GM12878 (cell line): ENCODE measurements around the gene RET.

ENCODE experiments used
- CREB1 ChIP-seq: IDR thresholded peaks from 2 replicates; pipeline ENCODE4 v1.6.1; 2012; ENCODE audit warnings: low read depth, mild to moderate bottlenecking, inconsistent platforms
- USF2 ChIP-seq: IDR thresholded peaks from 2 replicates; pipeline ENCODE4 v1.6.1; 2011; ENCODE audit warnings: low read depth, low read length, improper control_type of control experiment, borderline replicate concordance
- ZBTB11 ChIP-seq: fragments of 450-650 bp; formaldehyde crosslinking; IDR thresholded peaks from 2 replicates; pipeline ENCODE4 v1.5.0; 2022; ENCODE audit warnings: mild to moderate bottlenecking, missing genetic modification characterization
- TF ChIP-seq, protein P1 (sequence below), 3 experiments: IDR thresholded peaks in 2 of 3; conservative IDR thresholded peaks in 1 of 3; 2 replicates each; pipeline ENCODE4 v1.5.1; 2011; ENCODE audit warnings: low read depth in 3 of 3, low read length in 3 of 3, mild to moderate bottlenecking in 3 of 3, control low read depth in 2 of 3, moderate library complexity in 2 of 3, inconsistent platforms in 1 of 3, mixed read lengths in 1 of 3; ENCODE audit not compliant: control insufficient read depth in 2 of 3, insufficient read depth in 1 of 3; ENCODE audit errors: extremely low read depth in 1 of 3
- TF ChIP-seq, protein P2 (sequence below): fragments of 150-350 bp; IDR thresholded peaks from 2 replicates; pipeline ENCODE4 v1.6.1; 2016; ENCODE audit warnings: low read depth, low read length

- TF ChIP-seq CREB1 = no peak
- TF ChIP-seq USF2 = no peak
- no peak for TF ChIP-seq ZBTB11 (CRISPR knock-in tag)
- TF ChIP-seq, protein P1, sequence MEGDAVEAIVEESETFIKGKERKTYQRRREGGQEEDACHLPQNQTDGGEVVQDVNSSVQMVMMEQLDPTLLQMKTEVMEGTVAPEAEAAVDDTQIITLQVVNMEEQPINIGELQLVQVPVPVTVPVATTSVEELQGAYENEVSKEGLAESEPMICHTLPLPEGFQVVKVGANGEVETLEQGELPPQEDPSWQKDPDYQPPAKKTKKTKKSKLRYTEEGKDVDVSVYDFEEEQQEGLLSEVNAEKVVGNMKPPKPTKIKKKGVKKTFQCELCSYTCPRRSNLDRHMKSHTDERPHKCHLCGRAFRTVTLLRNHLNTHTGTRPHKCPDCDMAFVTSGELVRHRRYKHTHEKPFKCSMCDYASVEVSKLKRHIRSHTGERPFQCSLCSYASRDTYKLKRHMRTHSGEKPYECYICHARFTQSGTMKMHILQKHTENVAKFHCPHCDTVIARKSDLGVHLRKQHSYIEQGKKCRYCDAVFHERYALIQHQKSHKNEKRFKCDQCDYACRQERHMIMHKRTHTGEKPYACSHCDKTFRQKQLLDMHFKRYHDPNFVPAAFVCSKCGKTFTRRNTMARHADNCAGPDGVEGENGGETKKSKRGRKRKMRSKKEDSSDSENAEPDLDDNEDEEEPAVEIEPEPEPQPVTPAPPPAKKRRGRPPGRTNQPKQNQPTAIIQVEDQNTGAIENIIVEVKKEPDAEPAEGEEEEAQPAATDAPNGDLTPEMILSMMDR (IDR thresholded peaks at IDR 0.05 in 2 of 3, conservative IDR thresholded peaks at IDR 0.05 in 1 of 3; ENCODE audit: control insufficient read depth in 2 of 3, extremely low read depth in 1 of 3, insufficient read depth in 1 of 3, low read depth in 3 of 3, low read length in 3 of 3) = no peak
- TF ChIP-seq, protein P2, sequence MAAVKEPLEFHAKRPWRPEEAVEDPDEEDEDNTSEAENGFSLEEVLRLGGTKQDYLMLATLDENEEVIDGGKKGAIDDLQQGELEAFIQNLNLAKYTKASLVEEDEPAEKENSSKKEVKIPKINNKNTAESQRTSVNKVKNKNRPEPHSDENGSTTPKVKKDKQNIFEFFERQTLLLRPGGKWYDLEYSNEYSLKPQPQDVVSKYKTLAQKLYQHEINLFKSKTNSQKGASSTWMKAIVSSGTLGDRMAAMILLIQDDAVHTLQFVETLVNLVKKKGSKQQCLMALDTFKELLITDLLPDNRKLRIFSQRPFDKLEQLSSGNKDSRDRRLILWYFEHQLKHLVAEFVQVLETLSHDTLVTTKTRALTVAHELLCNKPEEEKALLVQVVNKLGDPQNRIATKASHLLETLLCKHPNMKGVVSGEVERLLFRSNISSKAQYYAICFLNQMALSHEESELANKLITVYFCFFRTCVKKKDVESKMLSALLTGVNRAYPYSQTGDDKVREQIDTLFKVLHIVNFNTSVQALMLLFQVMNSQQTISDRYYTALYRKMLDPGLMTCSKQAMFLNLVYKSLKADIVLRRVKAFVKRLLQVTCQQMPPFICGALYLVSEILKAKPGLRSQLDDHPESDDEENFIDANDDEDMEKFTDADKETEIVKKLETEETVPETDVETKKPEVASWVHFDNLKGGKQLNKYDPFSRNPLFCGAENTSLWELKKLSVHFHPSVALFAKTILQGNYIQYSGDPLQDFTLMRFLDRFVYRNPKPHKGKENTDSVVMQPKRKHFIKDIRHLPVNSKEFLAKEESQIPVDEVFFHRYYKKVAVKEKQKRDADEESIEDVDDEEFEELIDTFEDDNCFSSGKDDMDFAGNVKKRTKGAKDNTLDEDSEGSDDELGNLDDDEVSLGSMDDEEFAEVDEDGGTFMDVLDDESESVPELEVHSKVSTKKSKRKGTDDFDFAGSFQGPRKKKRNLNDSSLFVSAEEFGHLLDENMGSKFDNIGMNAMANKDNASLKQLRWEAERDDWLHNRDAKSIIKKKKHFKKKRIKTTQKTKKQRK = no peak
Measured at GRCh38 chr10:43028143-43028542, 48.7 kb upstream of the RET start.
